K562 (cell line): Measurements from ENCODE around the gene NACA2. TPM values are rescaled to one million over a fixed set of nuclear protein-coding genes. Genes with fewer than 3 reads are reported as not detected.

Source experiments
- ATAC-seq: fragments of 200-7000 bp; cut with Tn5 transposase; 3 replicates; pipeline ENCODE4 v1.9.1; 2020; ENCODE audit warnings: moderate library complexity
- BruUV-seq: library from RNA; stranded (reverse); fragments of 400-500 nt; replicated peaks from 2 replicates; lab custom pipeline; 2021; lab: Mats Ljungman, UMichigan
- CTCF ChIA-PET: fragments of 300-600 bp; formaldehyde crosslinking; extraction: SDS; loops from one replicate; lab custom pipeline; 2021; ENCODE audit warnings: low intra/inter-chr PET ratio; lab: Yijun Ruan, JAX
- POLR2A ChIA-PET: fragments of 300-600, 350-650 bp; sonication (Branson Sonifier 250); formaldehyde crosslinking; extraction: SDS; loops from one replicate; lab custom pipeline; 2021; ENCODE audit warnings: antibody characterized with exemption, inconsistent platforms; lab: Yijun Ruan, JAX
- DNase-seq, 4 experiments: peaks; one replicate each; pipeline versions ENCODE4 v3.0.0 to v3.0.0-alpha.2; 2011 to 2018; ENCODE audit warnings: low spot score in 3 of 4, mixed read lengths in 3 of 4; ENCODE audit errors: extremely low read depth in 1 of 4
- FAIRE-seq: peaks from 2 replicates; lab custom pipeline; 2011; peaks lifted over from hg19 to GRCh38; lab: Jason Lieb, UNC
- H2AFZ ChIP-seq: 2 replicates; pipeline ENCODE4 v1.6.0; 2011; ENCODE audit warnings: low read depth, low read length, control low read depth, inconsistent platforms
- H3K27ac ChIP-seq: fragments of 200-600 bp; 3 replicates; pipeline ENCODE4 v1.8.0; 2011; ENCODE audit warnings: low read depth, mild to moderate bottlenecking, control low read depth, inconsistent platforms, low read length, moderate library complexity, mixed read lengths; ENCODE audit errors: extremely low read depth
- H3K27me3 ChIP-seq, 2 experiments: fragments of 300-600 bp in 1 of 2; 2 replicates in 1 of 2; 3 replicates in 1 of 2; pipeline versions ENCODE4 v1.6.0 to v1.8.0; 2011; ENCODE audit warnings: inconsistent platforms in 2 of 2, low read length in 2 of 2, mild to moderate bottlenecking in 1 of 2, mixed read lengths in 1 of 2, moderate library complexity in 1 of 2; ENCODE audit not compliant: control insufficient read depth in 2 of 2, insufficient read depth in 2 of 2
- H3K36me3 ChIP-seq: fragments of 300-600 bp; 3 replicates; pipeline ENCODE4 v1.8.0; 2011; ENCODE audit warnings: mild to moderate bottlenecking, low read length, inconsistent platforms; ENCODE audit not compliant: control insufficient read depth, insufficient read depth
- H3K4me1 ChIP-seq, 2 experiments: fragments of 200-600 bp in 1 of 2; replicated peaks in 1 of 2; 2 replicates in 1 of 2; 3 replicates in 1 of 2; pipeline versions ENCODE4 v1.5.1 to v1.8.0; 2011; ENCODE audit warnings: inconsistent platforms in 2 of 2, low read length in 2 of 2, mild to moderate bottlenecking in 1 of 2, mixed read lengths in 1 of 2, moderate library complexity in 1 of 2; ENCODE audit not compliant: control insufficient read depth in 2 of 2, insufficient read depth in 2 of 2
- H3K4me2 ChIP-seq: 2 replicates; pipeline ENCODE4 v1.6.1; 2011; ENCODE audit warnings: low read length, control low read depth, inconsistent platforms, mixed read lengths; ENCODE audit not compliant: insufficient read depth
- H3K4me3 ChIP-seq: fragments of 200-600 bp; sonication (generic), shearing (Covaris generic); 2 replicates; pipeline ENCODE4 v1.5.1; 2016; ENCODE audit warnings: control low read depth, inconsistent platforms
- H3K79me2 ChIP-seq: fragments of 200-600 bp; 3 replicates; pipeline ENCODE4 v1.8.0; 2011; ENCODE audit warnings: low read length, inconsistent platforms; ENCODE audit not compliant: control insufficient read depth, insufficient read depth
- H3K9ac ChIP-seq, 2 experiments: 2 replicates each; pipeline versions ENCODE4 v1.6.0 to v1.6.1; 2011; ENCODE audit warnings: low read depth in 2 of 2, low read length in 2 of 2, control low read depth in 1 of 2, inconsistent platforms in 1 of 2, mild to moderate bottlenecking in 1 of 2, mixed read lengths in 1 of 2; ENCODE audit not compliant: insufficient read depth in 1 of 2
- H3K9me1 ChIP-seq: one replicate; pipeline ENCODE4 v1.6.0; 2011; ENCODE audit warnings: inconsistent platforms, mild to moderate bottlenecking, low read length, moderate library complexity; ENCODE audit not compliant: control insufficient read depth, insufficient read depth
- H3K9me3 ChIP-seq: replicated peaks from 2 replicates; pipeline ENCODE4 v1.5.1; 2011; ENCODE audit warnings: low read depth, low read length, inconsistent platforms; ENCODE audit not compliant: control insufficient read depth, insufficient read depth
- H4K20me1 ChIP-seq: replicated peaks from 2 replicates; pipeline ENCODE4 v1.6.1; 2011; ENCODE audit warnings: low read length, inconsistent platforms, mixed read lengths; ENCODE audit not compliant: control insufficient read depth, insufficient read depth
- BMI1 ChIP-seq: fragments of 150-350 bp; IDR thresholded peaks from 2 replicates; pipeline ENCODE4 v1.6.1; 2014; ENCODE audit warnings: low read length
- EP400 ChIP-seq: fragments of 450-650 bp; IDR thresholded peaks from 2 replicates; pipeline ENCODE4 v1.6.1; 2017; ENCODE audit warnings: antibody characterized with exemption, mild to moderate bottlenecking, moderate library complexity
- FOXA1 ChIP-seq: fragments of 450-650 bp; IDR thresholded peaks from 2 replicates; pipeline ENCODE4 v1.6.1; 2016; ENCODE audit warnings: mild to moderate bottlenecking, borderline replicate concordance
- MAFF ChIP-seq: IDR thresholded peaks from 2 replicates; pipeline ENCODE4 v1.6.1; 2012; ENCODE audit warnings: low read length, improper control_type of control experiment
- MCM5 ChIP-seq: fragments of 450-650 bp; IDR thresholded peaks from 2 replicates; pipeline ENCODE4 v1.6.1; 2016; ENCODE audit warnings: low read depth
- POU5F1 ChIP-seq: fragments of 150-350 bp; IDR thresholded peaks from 2 replicates; pipeline ENCODE4 v1.6.1; 2014; ENCODE audit warnings: borderline replicate concordance, low read length, low read depth, mild to moderate bottlenecking; ENCODE audit not compliant: partially characterized antibody
- SREBF2 ChIP-seq: sonication (generic); formaldehyde crosslinking; IDR thresholded peaks from 2 replicates; pipeline ENCODE4 v1.4.0; 2020; ENCODE audit warnings: mild to moderate bottlenecking, missing genetic modification reagents
- TCF3 ChIP-seq: sonication (generic); formaldehyde crosslinking; IDR thresholded peaks from 2 replicates; pipeline ENCODE4 v1.4.0; 2020; ENCODE audit warnings: mild to moderate bottlenecking, missing genetic modification reagents
- UBTF ChIP-seq, 2 experiments: IDR thresholded peaks; 2 replicates each; pipeline ENCODE4 v1.6.1; 2012; ENCODE audit warnings: improper control_type of control experiment in 2 of 2, low read depth in 2 of 2, low read length in 2 of 2, borderline replicate concordance in 1 of 2
- ZFPM2 ChIP-seq: fragments of 250-450 bp; sonication (Bioruptor Pico); IDR thresholded peaks from 2 replicates; pipeline ENCODE4 v1.5.1; 2022; ENCODE audit warnings: mild to moderate bottlenecking
- ZFX ChIP-seq: sonication (generic); formaldehyde crosslinking; IDR thresholded peaks from 2 replicates; pipeline ENCODE4 v1.8.0; 2022; ENCODE audit warnings: mild to moderate bottlenecking, missing genetic modification reagents, moderate library complexity
- ZNF3 ChIP-seq: fragments of 250-450 bp; sonication (Bioruptor Pico); IDR thresholded peaks from 2 replicates; pipeline ENCODE4 v1.5.0; 2021; ENCODE audit warnings: mild to moderate bottlenecking, moderate library complexity
- ZNF445 ChIP-seq: fragments of 250-450 bp; sonication (Bioruptor Pico); IDR thresholded peaks from 2 replicates; pipeline ENCODE4 v1.4.0; 2020; ENCODE audit warnings: low read depth, mild to moderate bottlenecking, moderate library complexity
- WGBS: fragments of 100-300 bp; shearing (Covaris generic); methylation state at CpG from one replicate; pipeline ENCODE4 v1.1.6; 2016; ENCODE audit warnings: low coverage, mixed read lengths; ENCODE audit not compliant: insufficient coverage; ENCODE audit errors: missing lambda C conversion rate; 5-methylcytosine and 5-hydroxymethylcytosine counted together
- in situ Hi-C: fragments of 300-500 bp; cut with MboI; formaldehyde crosslinking; loops from 4 replicates; pipeline ENCODE4 v1.15.0; 2018; ENCODE audit warnings: inconsistent platforms, mixed read lengths
- intact Hi-C: fragments of 100-400 bp; cut with micrococcal nuclease; formaldehyde crosslinking; loops from 2 replicates; pipeline ENCODE4 v1.14.2; 2022
- polyA plus RNA-seq, 8 experiments: library from polyadenylated mRNA; depleted of rRNA in 4 of 8; stranded (reverse) in 5 of 8; unstranded in 3 of 8; fragments of >200 nt; fragmentation: Nextera tagmentation in 2 of 8; fragmentation: Illumina TruSeq in 1 of 8; extraction: Ambion mirVana in 2 of 8; extraction: Trizol in 1 of 8; gene quantifications; 2 replicates each; pipeline versions ENCODE4 v1.2.1 to v1.2.3, GENCODE V29; 2011 to 2014; ENCODE audit warnings: inconsistent platforms in 1 of 8, missing spikeins in 1 of 8
- total RNA-seq, 7 experiments: library from RNA; depleted of rRNA in 6 of 7; stranded (reverse); fragments of >200 nt in 6 of 7; fragmentation: Illumina TruSeq in 2 of 7; extraction: Trizol in 2 of 7; gene quantifications; 2 replicates each; pipeline versions ENCODE4 v1.2.1 to v1.2.3, GENCODE V29; 2011 to 2021; ENCODE audit warnings: low replicate concordance in 1 of 7
- TF ChIP-seq, protein P1 (sequence below): fragments of 250-450 bp; sonication (Bioruptor Pico); IDR thresholded peaks from 2 replicates; pipeline ENCODE4 v1.8.0; 2021; ENCODE audit warnings: moderate library complexity, mild to moderate bottlenecking, inconsistent platforms

The NACA2 gene
- total and polyA plus RNA-seq, 9 of the 15 experiments (the other 6 are each of a cell fraction or from before 2014, with no cell fraction given), result 0.13 to 0.29 (median 0.23) TPM; not detected in 4

DNA sequence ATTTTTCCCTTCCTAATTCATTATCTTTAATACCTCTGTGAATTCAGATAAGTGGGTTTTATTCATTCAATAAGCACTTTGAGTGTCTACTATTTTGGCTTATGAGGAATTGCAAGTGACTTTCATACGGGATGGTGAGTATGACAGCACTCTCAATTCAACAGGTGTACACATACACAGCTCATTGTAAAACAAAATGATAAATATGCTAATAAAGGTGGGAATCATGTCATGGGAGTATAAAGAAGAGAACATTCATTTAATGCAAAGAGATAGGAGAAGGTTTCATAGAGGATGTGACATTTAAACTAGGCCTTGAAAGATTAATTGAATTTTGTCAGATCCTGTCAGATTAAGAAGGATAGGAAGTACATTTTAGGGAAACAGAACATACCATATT lies 19.4 kb downstream of the NACA2 start:
- in situ Hi-C loops, result no loop called here

More for the DNA sequence above, 19.4 kb downstream of the NACA2 start:
- no peak overlapping the region for H3K9ac ChIP-seq
- H4K20me1 ChIP-seq, result no peaks in the 10 kb centered on the region; the same call in 1 of the 2 replicates
- H3K27ac ChIP-seq, result no peak overlapping the region
- WGBS, result 0% methylated on average over 1 of the region's 1 CpG
- H3K9me1 ChIP-seq, result no peaks in the 10 kb centered on the region
- H3K79me2 ChIP-seq, result no peaks in the 10 kb centered on the region
- H2AFZ ChIP-seq, result no peak overlapping the region
- DNase-seq (no peak), FAIRE-seq (no peak), ATAC-seq (no peak)
- no peaks in the 10 kb centered on the region for H3K9me3 ChIP-seq
- no TSS peak for BruUV-seq
- no peaks in the 10 kb centered on the region; a peak in 1 of 5 replicates for H3K27me3 ChIP-seq
- H3K4me2 ChIP-seq, result no peak overlapping the region
- H3K4me1 ChIP-seq, result no peaks in the 10 kb centered on the region
- TF ChIP-seq UBTF (IDR thresholded peaks at IDR 0.05; ENCODE audit: borderline replicate concordance in 1 of 2, low read depth in 2 of 2, low read length in 2 of 2) (no peak), EP400 (no peak), ZFPM2 (CRISPR knock-in tag) (no peak), BMI1 (no peak), TCF3 (no peak), ZNF3 (CRISPR knock-in tag) (no peak), POU5F1 (no peak), SREBF2 (no peak), FOXA1 (no peak), MAFF (no peak), ZNF445 (no peak), MCM5 (no peak), ZFX (no peak)
- TF ChIP-seq, protein P1, sequence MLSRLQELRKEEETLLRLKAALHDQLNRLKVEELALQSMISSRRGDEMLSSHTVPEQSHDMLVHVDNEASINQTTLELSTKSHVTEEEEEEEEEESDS (CRISPR knock-in tag), result no peak
- ChIA-PET CTCF (no interaction called here), POLR2A (no interaction called here)
- H3K36me3 ChIP-seq, result no peaks in the 10 kb centered on the region
- intact Hi-C loops, result no loop called here
- H3K4me3 ChIP-seq, result no peak overlapping the region
